ENCODE results near the gene EGFLAM. TPM values are rescaled to one million over a fixed set of nuclear protein-coding genes. Genes with fewer than 3 reads are reported as not detected.

Gene EGFLAM
- total and polyA plus RNA-seq, 9 of the 15 experiments (the other 6 are each of a cell fraction or from before 2014, with no cell fraction given) = 0.09 to 2.5 (median 1.0) TPM

DNA sequence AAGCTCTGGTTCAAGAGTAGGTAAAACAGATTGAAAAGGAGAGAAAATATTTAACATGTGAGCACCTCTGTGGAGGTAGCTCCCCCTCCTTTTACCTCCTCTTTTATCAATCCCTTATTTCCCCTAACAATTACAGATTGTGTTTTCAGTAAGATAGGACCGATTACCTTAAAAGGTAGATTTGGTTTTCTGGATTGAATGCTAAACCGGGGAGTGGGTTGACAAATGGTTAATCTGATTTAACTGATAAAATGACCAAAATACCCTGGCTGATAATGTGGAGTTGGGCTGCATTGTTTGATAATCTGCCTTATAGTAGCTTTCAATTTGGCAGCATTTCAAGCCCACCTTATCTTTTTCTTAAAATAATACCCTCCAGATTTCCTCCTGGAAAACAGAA, 83.9 kb downstream of the EGFLAM start:
- in situ Hi-C loops (cut with MboI) = no loop called here
- Histone ChIP-seq H3K36me3 (ENCODE audit: control insufficient read depth, insufficient read depth, low read length) (no peaks in the 10 kb centered on the region), H3K4me3 (no peak overlapping the region), H3K4me2 (ENCODE audit: insufficient read depth, low read length) (no peak overlapping the region), H3K79me2 (ENCODE audit: control insufficient read depth, insufficient read depth, low read length) (no peaks in the 10 kb centered on the region), H3K9me3 (replicated peaks; ENCODE audit: control insufficient read depth, insufficient read depth, low read depth, low read length) (no peaks in the 10 kb centered on the region), H3K9me1 (ENCODE audit: control insufficient read depth, insufficient read depth, low read length) (no peaks in the 10 kb centered on the region), H3K27me3 (ENCODE audit: control insufficient read depth in 2 of 2, insufficient read depth in 2 of 2, low read length in 2 of 2) (peaks cover 2 to 11% of the 10 kb centered on the region in 2 experiments; a peak in 4 of 5 replicates), H3K9ac (ENCODE audit: insufficient read depth in 1 of 2, low read depth in 2 of 2, low read length in 2 of 2) (no peak overlapping the region), H3K4me1 (replicated peaks in 1 of 2; ENCODE audit: control insufficient read depth in 2 of 2, insufficient read depth in 2 of 2, low read length in 2 of 2) (no peaks in the 10 kb centered on the region; a peak in 1 of 5 replicates), H2AFZ (ENCODE audit: low read depth, low read length) (no peak overlapping the region), H3K27ac (ENCODE audit: extremely low read depth, low read depth, low read length) (no peak overlapping the region), H4K20me1 (replicated peaks; ENCODE audit: control insufficient read depth, insufficient read depth, low read length) (no peaks in the 10 kb centered on the region)
- FAIRE-seq (no peak), DNase-seq (ENCODE audit: extremely low read depth in 1 of 4, low spot score in 3 of 4) (no peak), ATAC-seq (no peak)
- intact Hi-C loops (cut with micrococcal nuclease) = no loop called here
- ChIA-PET POLR2A (no interaction called here), CTCF (ENCODE audit: low intra/inter-chr PET ratio) (no interaction called here)
- WGBS (ENCODE audit: insufficient coverage, low coverage, missing lambda C conversion rate) = 2% methylated on average over 2 of the region's 2 CpGs
- TF ChIP-seq, protein P1, sequence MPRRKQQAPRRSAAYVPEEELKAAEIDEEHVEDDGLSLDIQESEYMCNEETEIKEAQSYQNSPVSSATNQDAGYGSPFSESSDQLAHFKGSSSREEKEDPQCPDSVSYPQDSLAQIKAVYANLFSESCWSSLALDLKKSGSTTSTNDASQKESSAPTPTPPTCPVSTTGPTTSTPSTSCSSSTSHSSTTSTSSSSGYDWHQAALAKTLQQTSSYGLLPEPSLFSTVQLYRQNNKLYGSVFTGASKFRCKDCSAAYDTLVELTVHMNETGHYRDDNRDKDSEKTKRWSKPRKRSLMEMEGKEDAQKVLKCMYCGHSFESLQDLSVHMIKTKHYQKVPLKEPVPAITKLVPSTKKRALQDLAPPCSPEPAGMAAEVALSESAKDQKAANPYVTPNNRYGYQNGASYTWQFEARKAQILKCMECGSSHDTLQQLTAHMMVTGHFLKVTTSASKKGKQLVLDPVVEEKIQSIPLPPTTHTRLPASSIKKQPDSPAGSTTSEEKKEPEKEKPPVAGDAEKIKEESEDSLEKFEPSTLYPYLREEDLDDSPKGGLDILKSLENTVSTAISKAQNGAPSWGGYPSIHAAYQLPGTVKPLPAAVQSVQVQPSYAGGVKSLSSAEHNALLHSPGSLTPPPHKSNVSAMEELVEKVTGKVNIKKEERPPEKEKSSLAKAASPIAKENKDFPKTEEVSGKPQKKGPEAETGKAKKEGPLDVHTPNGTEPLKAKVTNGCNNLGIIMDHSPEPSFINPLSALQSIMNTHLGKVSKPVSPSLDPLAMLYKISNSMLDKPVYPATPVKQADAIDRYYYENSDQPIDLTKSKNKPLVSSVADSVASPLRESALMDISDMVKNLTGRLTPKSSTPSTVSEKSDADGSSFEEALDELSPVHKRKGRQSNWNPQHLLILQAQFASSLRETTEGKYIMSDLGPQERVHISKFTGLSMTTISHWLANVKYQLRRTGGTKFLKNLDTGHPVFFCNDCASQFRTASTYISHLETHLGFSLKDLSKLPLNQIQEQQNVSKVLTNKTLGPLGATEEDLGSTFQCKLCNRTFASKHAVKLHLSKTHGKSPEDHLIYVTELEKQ (CRISPR knock-in tag; IDR thresholded peaks at IDR 0.05) = no peak
- no peak for TF ChIP-seq NCOR1 (IDR thresholded peaks at IDR 0.05)
- TF ChIP-seq, protein P2, sequence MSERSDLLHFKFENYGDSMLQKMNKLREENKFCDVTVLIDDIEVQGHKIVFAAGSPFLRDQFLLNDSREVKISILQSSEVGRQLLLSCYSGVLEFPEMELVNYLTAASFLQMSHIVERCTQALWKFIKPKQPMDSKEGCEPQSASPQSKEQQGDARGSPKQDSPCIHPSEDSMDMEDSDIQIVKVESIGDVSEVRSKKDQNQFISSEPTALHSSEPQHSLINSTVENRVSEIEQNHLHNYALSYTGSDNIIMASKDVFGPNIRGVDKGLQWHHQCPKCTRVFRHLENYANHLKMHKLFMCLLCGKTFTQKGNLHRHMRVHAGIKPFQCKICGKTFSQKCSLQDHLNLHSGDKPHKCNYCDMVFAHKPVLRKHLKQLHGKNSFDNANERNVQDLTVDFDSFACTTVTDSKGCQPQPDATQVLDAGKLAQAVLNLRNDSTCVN (CRISPR knock-in tag; IDR thresholded peaks at IDR 0.05) = no peak
- TF ChIP-seq IRF1 (CRISPR knock-in tag; IDR thresholded peaks at IDR 0.05; ENCODE audit: borderline replicate concordance) = no peak
- TF ChIP-seq MECOM (CRISPR knock-in tag; IDR thresholded peaks at IDR 0.05) = no peak
- TF ChIP-seq SAP30 (IDR thresholded peaks at IDR 0.05; ENCODE audit: borderline replicate concordance, insufficient read depth, low read depth, low read length, poor library complexity, severe bottlenecking) = no peak
- no peak for TF ChIP-seq FOXK1 (CRISPR knock-in tag; IDR thresholded peaks at IDR 0.05; ENCODE audit: borderline replicate concordance)
- TF ChIP-seq CTBP1 (IDR thresholded peaks at IDR 0.05; ENCODE audit: borderline replicate concordance) = no peak
- no peak for TF ChIP-seq GABPB1 (CRISPR knock-in tag; IDR thresholded peaks at IDR 0.05)
- no TSS peak for BruUV-seq (replicated peaks)

Measured in K562 (cell line).